Pons (tissue), 1 donor: Measurements from ENCODE around the gene NT5DC2.
"Not testable (repeated sequence)": the region's sequence is repeated elsewhere in the genome, so short reads cannot be mapped to it uniquely, and the experiment has no call there.

Experiments
- DNase-seq: peaks from one replicate; pipeline ENCODE4 v3.0.0-alpha.2; 2016; ENCODE audit warnings: low spot score

NT5DC2 gene

DNA sequence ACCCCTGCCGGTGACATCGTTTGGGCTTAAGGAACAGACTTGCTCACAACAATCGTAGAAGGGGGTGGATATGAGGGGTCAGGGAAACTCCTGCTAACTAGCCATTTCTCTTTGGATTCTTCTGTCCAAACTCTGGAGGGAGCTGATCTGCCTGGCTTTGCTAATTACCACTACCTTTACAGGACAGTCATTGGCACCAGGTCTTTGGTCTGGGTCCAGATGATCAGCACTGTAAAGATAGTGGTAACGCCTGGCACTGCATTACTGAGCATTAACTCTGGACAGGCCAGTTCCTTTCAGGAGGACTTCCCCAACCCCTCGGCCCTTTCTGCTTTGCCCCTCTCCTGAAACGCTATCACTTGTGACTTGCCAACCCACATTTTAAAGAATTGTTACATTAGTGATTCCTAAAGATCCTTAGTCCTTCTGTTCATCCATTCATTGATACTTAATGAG, 3.5 kb upstream of the NT5DC2 start:
- no peak for DNase-seq

DNA sequence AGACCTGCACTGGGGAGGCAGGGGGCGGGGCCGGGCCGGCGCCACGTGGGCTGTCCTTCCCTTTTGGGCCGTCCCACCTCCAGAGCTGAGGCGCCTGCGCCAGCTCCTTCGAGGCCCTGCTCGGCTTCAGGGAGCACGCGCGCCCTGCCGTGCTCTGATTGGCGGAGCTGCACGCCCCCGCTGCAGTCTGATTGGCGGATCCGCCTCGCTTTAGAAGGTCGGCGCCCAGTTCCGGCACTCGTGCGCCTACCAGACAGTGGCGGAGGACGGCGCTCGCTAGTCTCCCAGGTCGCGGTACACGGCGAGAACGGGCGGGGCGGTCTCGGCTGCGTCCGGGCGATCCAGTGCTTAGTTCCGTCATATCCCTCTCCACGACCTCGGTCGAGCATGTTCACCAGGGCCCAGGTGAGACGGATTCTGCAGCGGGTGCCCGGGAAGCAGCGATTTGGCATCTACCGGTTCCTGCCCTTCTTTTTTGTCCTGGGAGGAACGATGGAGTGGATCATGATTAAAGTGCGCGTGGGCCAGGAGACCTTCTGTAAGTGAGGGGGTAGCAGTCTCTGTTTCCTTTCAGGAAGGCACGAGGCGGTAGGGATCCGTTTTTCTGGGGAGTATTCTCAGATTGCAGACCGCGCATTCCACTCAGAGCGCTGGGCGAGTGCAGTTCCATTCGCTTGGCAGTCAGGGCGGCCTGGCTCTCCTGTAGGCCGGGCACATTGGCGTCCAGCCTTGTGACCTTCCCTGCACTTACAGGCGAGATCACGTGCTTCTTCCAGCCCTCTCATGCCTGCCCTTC, 2.9 kb upstream of the NT5DC2 start, which contains the start of gene UQCC5:
Gene UQCC5, plus strand, starts transcription at position 237 of the 796 bp plus-strand sequence. Its CDS starts 151 bp downstream, at position 388.
- DNase-seq = peak; percentile 96

DNA sequence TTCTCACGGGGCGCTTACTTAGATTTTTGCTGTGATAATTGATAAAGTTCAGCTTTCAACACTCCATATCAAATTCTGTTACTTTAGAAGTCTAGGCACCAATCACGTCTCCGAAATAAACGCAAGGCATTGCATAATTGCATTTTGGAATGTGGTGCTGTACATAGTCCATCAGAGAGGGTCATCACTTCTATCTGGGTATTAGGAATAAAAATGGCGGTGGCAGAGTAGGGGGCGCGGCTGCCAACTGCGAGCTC, 2.4 kb upstream of the NT5DC2 start:
- no peak for DNase-seq

DNA sequence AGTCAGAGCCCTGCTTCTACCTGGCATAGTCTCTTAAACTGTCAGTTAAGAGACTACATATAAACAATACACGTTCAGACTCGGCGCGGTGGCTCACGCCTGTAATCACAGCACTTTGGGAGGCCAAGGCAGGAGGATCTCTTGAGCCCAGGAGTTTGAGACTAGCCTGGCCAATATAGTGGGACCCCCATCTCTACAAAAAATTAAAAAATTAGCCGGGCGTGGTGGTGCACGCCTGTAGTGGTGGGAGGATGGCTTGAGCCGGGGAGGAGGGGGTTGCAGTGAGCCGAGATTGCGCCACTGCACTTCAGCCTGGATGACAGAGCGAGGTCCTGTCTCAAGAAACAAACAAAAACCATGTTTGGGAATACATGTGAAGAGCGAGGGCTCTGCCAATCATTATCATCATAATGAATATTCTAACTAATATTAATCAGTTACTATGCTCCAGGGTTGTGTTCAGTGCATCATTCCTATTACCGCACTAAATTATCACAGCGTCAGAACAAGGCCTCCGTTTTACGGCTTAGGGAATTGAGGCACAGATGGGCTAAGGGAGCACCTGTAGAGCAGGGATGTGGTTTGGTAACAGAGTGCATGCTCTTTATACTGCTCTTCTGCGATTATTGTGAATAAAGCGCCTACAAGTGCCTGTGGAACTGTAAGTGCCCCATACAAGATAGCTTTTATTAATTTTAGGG, 1.9 kb upstream of the NT5DC2 start:
- no peak for DNase-seq

DNA sequence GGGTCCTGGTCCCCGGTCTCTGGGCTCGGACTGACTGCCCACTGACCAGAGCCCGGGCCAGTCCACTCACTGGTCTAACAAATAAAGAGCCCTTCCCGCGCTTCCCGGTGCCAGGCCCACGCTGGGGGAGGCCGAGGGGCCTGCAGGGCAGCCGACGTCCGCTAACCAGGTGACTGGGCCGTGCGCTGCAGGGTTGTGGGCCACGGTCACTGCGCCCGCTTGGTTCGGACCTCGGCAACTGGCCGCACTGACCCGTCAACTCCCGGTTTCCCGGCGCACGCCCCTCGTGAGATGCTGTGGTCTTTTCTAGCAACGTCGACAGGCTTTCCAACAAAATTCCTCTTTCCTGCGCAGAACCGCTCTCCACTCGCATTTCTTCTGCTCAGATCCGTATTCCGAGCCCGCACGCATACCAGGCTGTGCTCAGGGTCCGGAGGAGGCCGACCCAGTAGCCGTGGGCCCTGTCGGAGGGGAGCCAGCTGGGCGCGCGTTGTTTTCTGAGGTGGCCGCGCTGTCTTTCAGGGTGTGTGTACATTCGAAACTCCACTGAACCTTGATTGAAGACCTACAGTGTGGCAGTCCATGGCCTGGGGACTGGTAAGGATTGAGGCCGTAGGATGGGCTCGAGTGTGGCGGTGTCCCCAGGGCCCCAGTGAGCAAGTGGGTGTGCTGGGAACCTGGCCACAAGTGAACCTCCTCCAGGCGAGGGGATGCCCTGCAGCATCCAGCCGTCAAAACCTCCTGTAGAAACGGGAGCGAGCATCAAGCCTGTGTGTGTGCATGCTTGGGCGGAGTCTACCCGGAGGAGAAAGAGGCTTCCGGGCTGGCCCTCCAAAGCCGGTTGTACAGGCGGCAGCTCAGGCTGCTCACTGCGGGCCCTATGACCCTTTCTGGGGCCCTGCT, 875 bp upstream of the NT5DC2 start:
- no peak for DNase-seq

DNA sequence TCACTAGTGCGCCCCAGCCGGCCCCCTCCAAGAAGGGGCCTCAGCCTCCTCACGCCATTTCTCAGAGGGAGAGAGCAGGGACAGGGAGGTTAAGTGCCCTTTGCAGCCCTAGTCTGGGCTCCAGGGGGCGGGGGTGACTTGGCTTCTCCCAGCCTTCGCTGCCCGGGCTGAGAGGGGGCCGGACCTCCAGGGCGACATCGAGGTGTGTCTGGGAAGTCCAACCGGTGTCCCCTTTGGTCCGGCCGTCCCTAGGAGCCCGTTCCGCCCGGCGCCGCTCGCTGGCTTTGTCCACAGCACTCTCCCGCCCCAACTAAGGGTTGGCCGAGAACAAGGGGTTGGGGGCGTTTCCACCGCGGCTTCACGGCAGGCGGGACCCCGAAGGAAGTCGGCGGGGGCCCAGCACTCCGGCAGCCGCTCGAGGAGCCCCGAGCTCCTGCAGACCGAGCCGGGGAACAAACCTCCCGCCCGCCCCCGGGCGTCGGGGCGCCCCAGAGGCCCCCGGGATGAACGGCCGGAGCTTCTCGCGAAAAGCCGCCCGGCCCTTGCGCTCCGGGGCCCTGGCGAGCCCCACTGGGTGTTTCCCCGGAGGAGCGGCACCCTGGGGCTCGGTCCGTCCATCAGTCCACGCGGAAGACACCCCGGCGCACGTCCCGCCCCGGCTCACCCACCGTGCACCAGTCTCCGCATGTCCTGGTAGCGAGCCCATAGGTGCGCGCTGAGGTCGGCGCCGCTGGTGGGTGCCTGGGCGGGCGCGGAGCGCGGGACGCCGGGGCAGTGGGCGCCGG, 627 bp downstream of the NT5DC2 start:
- DNase-seq = no peak

DNA sequence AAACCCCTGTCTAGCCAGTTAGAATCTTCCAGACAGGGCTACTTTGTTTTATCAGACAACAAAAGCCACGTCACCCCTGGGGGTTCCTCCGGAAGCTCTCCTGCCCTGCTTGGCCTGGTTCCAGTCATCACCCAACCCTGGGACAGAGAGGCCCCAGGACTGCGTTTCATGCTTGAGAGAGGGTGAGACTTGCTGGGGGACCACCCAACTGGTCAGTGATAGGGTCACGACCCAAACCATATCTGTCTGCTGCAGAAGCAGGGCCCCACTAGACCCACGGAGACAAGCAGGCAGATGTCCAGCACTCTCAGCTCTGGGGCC, 1.2 kb downstream of the NT5DC2 start:
- no peak for DNase-seq

DNA sequence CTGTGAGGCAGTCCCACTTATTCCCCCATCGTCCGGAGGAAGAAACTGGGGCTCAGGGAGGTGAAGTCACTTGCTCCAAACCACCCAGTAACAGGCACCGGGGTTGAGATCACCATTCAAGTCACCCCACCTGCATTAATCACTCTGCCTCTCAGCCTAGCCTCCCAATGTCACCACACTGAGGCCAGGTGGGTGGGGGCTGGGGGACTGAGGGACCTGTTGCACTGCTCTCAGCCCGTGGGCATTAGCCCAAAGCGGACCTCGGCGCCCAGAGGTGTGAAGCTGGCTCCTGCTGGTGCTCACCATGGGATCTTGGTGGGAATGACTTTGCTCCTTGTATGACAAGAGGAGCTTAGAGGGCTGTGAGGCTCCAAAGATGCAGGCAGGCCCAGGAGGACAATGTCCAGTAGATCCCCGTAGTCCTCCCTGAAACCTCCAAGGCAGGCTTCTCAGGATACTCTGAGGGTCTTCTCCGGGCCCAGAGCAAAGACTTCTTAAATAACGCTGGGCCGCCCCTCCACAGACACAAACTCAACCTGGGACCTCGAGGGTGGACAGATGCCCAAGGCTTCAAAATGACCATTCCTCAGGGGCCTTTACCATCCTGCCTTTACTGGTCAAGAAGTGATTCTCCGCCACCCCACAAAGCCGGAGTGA, 1.7 kb downstream of the NT5DC2 start:
- no peak for DNase-seq

DNA sequence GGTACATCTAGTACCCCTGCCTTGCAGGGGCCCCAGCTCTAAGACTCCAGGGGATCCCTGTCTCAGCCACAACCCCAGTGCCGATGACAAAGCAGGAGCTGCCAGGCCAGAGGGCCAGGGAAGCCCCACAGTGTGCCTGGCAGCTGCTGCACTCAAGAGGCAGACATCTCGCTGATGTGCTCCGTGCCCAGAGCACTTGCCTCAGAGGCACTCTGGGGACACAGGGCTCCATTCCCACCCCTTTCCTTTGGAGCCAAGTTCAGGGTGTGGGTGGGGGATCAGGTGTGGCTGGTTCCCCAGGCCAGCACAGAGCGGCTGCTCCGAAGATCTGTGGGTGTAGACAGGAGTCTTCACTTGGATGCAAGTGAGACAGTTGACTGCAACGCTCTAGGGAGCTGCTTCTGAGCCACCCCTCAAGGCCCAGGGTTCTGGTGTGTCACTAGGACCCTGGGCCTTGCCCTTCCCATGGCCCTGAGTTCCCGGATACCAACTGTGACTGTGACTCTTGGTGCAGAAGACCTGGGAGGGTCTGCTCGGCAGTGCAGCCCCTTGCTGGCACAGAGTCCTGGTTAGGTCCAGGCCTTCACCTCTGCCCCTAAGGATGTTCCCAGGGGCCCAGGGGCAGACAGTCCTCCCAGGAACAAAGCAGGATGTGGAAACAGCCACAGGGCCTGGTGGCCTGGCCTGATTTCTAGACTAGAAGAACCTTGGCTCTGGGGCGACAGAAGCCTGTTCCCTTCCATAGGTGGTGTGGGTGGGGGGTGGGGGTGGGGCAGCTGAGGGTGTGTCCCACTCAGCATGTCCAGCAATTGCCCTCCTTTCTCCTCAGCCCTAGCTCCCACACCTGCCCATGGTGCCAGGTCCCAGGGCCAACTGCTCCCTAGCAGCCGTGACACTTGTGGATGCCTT, 2.5 kb downstream of the NT5DC2 start:
- no peak for DNase-seq

DNA sequence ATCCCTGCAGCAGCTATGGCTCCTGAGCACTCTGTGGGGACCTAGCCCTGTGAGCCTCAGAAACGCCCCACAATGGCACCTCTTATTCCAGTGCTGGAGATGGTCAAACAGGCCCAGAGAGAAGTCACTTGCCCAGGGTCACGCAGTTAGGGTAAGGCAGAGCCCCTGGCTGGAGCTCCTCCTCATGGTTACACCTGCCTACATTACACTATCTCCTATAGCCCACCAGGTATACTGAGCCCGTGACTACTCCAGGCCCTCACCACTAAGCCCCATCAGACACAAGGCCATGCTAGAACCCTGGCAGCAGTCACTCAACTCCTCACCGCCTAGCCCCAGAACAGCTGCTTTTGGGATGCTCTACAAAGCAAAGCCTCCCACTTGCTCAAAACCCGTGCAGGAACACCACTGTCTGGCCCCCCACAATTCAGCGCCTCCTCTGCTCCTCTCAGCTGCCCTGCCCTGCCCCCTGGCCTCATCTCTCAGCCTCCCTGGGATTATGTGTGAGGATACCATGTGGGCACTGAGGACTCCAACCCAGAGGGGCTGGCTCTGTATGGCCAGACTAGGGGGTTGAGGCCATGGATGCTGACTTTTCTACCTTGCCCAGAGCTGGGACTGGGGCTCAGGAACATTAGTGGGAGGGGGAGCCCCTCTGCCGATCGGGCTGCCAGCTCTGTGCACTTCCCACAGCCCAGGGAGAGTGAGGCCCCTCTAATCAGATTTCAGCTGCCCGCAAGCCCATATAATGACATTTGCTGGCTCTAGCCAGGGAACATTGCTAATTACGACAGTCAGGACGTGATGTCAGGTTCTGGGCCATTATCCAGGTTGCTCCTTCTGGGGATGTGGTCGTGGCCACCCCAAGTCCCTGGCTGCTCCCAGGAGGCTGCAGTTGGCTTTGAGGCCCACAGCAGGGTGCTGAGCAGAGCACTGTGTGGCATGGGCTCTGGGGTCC, 4.0 kb downstream of the NT5DC2 start:
- no peak for DNase-seq

DNA sequence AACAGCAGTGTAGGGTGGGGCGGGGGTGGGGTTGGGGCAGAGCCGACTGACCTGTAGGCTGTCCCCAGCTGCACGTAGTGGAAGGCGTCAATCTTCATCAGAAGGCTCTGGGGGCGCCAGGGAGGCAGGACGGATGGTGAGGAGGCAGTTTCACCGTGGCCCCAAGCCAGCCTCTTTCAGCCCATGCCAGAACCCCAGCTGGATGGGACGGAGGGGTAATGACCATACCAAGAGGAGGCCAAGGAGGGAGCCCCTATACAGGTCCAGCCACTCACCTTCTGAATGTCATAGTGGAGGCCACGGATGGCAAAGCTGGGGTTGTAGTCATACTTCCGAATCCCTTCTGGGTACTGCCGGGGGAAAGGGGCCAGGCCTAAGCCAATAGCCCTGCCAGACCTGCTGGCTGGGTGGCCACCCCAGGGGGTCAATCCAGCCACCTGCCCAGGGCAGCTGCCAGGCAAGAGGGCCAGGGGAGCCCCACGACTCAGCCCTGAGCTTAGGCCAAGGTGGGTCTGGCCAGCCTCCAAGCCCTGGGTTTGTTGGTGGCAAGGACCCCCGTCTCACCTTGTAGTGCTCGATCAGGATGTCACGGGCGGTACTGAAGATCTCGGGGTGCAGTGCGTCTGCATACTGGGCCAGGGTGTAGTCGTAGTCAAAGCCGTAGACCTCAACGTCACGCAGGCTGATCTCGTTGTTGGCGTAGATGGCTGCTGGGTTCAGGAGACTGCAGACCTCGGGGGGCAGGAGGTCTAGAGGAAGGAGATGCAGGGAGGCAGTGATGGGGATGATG, 4.9 kb downstream of the NT5DC2 start:
- DNase-seq = no peak

DNA sequence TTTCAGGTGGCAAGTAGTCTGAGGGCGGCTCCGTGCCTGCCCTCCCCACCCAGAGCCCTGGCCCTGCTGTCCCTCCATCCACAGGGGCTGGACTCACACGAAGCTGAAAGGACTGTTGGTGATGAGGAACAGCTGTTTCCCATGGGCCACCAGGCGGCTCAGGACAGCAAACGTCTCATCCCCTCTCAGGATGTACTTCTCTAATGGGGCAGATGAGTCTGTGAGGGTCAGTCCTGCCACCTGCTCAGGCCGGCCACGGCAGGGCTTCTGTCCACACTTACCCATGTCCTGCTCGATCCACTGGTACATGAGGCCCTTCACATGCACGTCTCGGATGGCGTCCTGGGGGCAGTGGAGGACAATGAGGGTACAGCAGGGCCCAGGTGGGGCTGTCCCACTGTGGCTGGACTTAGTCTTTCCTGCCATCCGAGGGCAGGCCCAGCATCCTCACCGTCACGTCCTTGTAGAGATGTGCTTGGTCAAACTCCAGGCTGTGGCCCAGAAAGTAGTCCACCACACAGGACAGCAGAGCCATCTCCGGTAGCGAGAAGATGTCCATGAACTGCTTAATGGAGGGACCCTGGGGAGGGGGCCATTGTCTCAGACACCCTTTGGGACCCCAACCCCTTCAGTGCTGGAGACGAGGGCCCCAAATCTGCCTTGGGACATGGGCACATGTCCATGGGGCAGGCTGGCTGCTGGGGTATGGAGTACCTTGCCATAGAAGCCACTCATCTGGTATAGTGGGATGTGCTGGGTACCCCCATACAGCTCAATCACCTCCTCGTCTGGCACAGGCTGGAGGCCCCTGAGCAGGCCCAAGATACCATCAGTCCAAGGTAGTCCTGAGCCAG, 5.7 kb downstream of the NT5DC2 start:
- DNase-seq = no peak

DNA sequence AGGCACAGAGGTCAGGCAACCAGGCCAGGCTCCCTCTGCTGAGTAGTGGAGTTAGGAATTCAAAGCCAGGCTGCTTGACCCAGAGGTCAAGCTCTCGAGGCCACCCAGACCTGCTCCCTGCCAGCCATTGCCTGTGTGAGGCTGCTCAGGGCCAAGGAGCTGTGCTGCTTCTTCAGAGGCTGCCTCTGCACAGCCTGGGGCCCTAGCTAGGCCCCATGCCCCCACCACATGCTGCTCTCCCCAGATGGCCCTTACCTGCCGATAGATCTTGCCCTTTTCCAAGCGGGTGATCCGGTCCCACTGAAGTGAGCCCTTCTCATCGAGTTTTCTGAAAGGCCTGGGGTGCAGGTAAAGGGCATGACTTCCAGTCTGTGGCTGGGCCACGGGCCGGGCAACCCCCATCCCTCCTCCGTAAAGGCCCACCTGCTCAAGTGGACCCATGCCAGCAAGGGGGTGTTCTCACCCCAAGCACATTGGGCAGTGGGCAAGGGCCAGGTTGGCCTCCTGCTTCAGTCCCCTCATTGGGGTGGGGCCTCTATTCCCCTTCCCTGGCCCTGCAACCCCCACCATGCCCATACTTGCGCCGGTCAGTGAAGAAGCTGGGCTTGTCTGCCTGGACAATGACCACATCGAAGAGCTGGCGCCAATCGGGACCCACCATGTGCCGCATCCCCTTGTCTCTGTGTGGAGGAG, 6.5 kb downstream of the NT5DC2 start:
- DNase-seq = no peak

DNA sequence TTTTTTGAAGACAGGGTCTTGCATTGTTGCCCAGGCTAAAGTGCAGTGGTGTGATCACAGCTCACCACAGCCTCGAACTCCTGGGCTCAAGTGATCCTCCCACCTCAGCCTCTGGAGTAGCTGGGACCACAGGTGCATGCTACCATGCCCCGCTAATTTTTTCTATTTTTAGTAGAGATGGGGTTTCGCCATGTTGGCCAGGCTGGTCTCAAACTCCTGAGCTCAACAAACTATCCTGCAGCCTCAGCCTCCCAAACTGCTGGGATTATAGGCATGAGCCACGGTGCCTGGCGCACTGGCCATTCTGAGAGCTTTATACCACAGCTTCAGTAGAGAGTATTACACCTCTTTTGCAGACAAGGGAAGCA, 7.0 kb downstream of the NT5DC2 start:
- DNase-seq = not testable (repeated sequence)

DNA sequence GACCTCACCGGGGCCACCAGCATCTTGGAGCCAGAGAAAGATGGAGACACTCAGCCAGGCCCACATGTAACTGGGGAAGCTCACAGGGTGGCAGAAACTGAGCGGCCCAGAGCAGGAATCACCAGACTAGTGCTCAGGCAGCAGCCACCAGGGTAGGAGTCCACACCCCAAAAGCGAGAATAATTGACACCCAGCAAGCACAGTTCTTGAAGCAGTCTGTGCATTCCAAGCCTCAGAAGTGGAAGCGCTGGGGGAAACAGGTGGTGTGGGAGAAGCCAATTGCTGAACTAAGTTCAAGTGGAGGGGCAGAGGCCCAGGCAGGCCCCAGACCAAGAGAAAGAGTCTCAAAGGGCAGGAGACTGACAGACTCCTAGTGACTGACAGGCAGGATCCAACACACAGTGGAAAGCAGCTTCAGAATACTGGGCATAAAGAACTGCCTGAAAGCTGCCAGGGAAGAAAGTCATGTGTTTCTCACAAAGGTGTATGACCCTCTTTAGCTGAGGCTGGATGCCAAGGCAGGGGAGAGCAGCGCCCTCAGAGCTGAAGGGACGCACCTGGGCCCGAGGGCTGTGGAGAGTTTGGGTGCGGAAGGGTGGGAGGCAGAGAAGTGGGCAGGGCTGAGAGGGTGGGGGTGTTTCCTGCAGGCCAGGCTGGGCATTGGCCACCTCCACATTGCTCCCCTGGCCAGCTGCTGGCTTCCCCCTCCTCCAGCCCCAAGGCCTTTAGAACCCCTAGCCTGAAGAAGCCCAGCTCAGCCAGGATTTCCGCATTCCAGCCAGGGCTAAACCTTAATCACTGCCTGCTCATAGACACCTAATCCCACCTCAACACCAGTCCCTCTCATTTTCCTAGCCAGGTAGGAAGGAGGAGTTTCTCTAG, 7.7 kb downstream of the NT5DC2 start:
- no peak for DNase-seq
